Measurements from ENCODE around the gene SLC35D3.

SLC35D3 gene

GRCh38 chr6:136889271-136890193 lies 32.6 kb upstream of the SLC35D3 start:
- H3K27me3 ChIP-seq (ENCODE audit: insufficient read depth, low read length) = no peaks in the 10 kb centered on the region
- H3F3A ChIP-seq (ENCODE audit: insufficient read depth, low read length) = no peaks in the 10 kb centered on the region
- no peaks in the 10 kb centered on the region for H3K9me2 ChIP-seq (ENCODE audit: low read depth, low read length)
- H4K20me1 ChIP-seq (ENCODE audit: insufficient read depth, low read length) = no peaks in the 10 kb centered on the region
- H3K79me2 ChIP-seq (ENCODE audit: insufficient read depth, low read length) = no peaks in the 10 kb centered on the region
- peaks cover 24% of the 10 kb centered on the region for H3K4me1 ChIP-seq (ENCODE audit: insufficient read depth, low read length, severe bottlenecking)
- H3K9me3 ChIP-seq (ENCODE audit: low read length) = no peaks in the 10 kb centered on the region
- no peak overlapping the region for H2AFZ ChIP-seq (ENCODE audit: low read length)
- H3K4me2 ChIP-seq (ENCODE audit: low read length) = no peak overlapping the region
- H3K36me3 ChIP-seq (ENCODE audit: insufficient read depth, low read length) = no peaks in the 10 kb centered on the region
- H3K27ac ChIP-seq (ENCODE audit: low read depth, low read length, poor library complexity, severe bottlenecking) = no peak overlapping the region
- H3K4me3 ChIP-seq (ENCODE audit: low read depth, low read length, poor library complexity, severe bottlenecking) = no peak overlapping the region
- no peak overlapping the region for H3K9ac ChIP-seq (ENCODE audit: low read length)
- TF ChIP-seq CTCF (IDR thresholded peaks at IDR 0.05; ENCODE audit: low read length) (no peak), EZH2 (IDR thresholded peaks at IDR 0.05; ENCODE audit: borderline replicate concordance, low read length) (no peak)

GRCh38 chr6:136890194-136890839 lies 31.8 kb upstream of the SLC35D3 start:
- Histone ChIP-seq H3K9me3 (ENCODE audit: low read length) (no peaks in the 10 kb centered on the region), H3K4me3 (ENCODE audit: low read depth, low read length, poor library complexity, severe bottlenecking) (no peak overlapping the region), H3K79me2 (ENCODE audit: insufficient read depth, low read length) (no peaks in the 10 kb centered on the region), H4K20me1 (ENCODE audit: insufficient read depth, low read length) (no peaks in the 10 kb centered on the region), H3K36me3 (ENCODE audit: insufficient read depth, low read length) (no peaks in the 10 kb centered on the region), H3K9ac (ENCODE audit: low read length) (no peak overlapping the region), H3K9me2 (ENCODE audit: low read depth, low read length) (no peaks in the 10 kb centered on the region), H3K4me2 (ENCODE audit: low read length) (no peak overlapping the region), H3K27ac (ENCODE audit: low read depth, low read length, poor library complexity, severe bottlenecking) (no peak overlapping the region), H2AFZ (ENCODE audit: low read length) (no peak overlapping the region), H3K4me1 (ENCODE audit: insufficient read depth, low read length, severe bottlenecking) (peaks cover 24% of the 10 kb centered on the region), H3K27me3 (ENCODE audit: insufficient read depth, low read length) (no peaks in the 10 kb centered on the region), H3F3A (ENCODE audit: insufficient read depth, low read length) (no peaks in the 10 kb centered on the region)
- TF ChIP-seq EZH2 (IDR thresholded peaks at IDR 0.05; ENCODE audit: borderline replicate concordance, low read length) = no peak
- no peak for TF ChIP-seq CTCF (IDR thresholded peaks at IDR 0.05; ENCODE audit: low read length)

GRCh38 chr6:136890986-136891385 lies 31.1 kb upstream of the SLC35D3 start:
- no peaks in the 10 kb centered on the region for H4K20me1 ChIP-seq (ENCODE audit: insufficient read depth, low read length)
- no peaks in the 10 kb centered on the region for H3F3A ChIP-seq (ENCODE audit: insufficient read depth, low read length)
- H3K9me2 ChIP-seq (ENCODE audit: low read depth, low read length) = no peaks in the 10 kb centered on the region
- no peak overlapping the region for H3K4me3 ChIP-seq (ENCODE audit: low read depth, low read length, poor library complexity, severe bottlenecking)
- no peaks in the 10 kb centered on the region for H3K79me2 ChIP-seq (ENCODE audit: insufficient read depth, low read length)
- no peaks in the 10 kb centered on the region for H3K36me3 ChIP-seq (ENCODE audit: insufficient read depth, low read length)
- H3K9me3 ChIP-seq (ENCODE audit: low read length) = no peaks in the 10 kb centered on the region
- no peak overlapping the region for H3K27ac ChIP-seq (ENCODE audit: low read depth, low read length, poor library complexity, severe bottlenecking)
- peaks cover 24% of the 10 kb centered on the region for H3K4me1 ChIP-seq (ENCODE audit: insufficient read depth, low read length, severe bottlenecking)
- no peaks in the 10 kb centered on the region for H3K27me3 ChIP-seq (ENCODE audit: insufficient read depth, low read length)
- TF ChIP-seq CTCF (IDR thresholded peaks at IDR 0.05; ENCODE audit: low read length) (no peak), EZH2 (IDR thresholded peaks at IDR 0.05; ENCODE audit: borderline replicate concordance, low read length) (no peak)
- no peak overlapping the region for H3K4me2 ChIP-seq (ENCODE audit: low read length)
- H2AFZ ChIP-seq (ENCODE audit: low read length) = no peak overlapping the region
- H3K9ac ChIP-seq (ENCODE audit: low read length) = no peak overlapping the region

Data from OCI-LY1 (cell line).